DND-41 (cell line): ENCODE data around the gene MICAL2.

ENCODE experiments used
- EZH2 ChIP-seq: IDR thresholded peaks from 3 replicates; pipeline ENCODE4 v1.6.1; 2012; ENCODE audit warnings: borderline replicate concordance, low read depth, mild to moderate bottlenecking, moderate library complexity, low read length, inconsistent platforms; ENCODE audit not compliant: severe bottlenecking
- TF ChIP-seq, protein P1 (sequence below): IDR thresholded peaks from 2 replicates; pipeline ENCODE4 v1.5.1; 2012; ENCODE audit warnings: borderline replicate concordance, low read length, moderate library complexity, mild to moderate bottlenecking; ENCODE audit not compliant: poor library complexity, severe bottlenecking; ENCODE audit errors: extremely low read depth

DNA sequence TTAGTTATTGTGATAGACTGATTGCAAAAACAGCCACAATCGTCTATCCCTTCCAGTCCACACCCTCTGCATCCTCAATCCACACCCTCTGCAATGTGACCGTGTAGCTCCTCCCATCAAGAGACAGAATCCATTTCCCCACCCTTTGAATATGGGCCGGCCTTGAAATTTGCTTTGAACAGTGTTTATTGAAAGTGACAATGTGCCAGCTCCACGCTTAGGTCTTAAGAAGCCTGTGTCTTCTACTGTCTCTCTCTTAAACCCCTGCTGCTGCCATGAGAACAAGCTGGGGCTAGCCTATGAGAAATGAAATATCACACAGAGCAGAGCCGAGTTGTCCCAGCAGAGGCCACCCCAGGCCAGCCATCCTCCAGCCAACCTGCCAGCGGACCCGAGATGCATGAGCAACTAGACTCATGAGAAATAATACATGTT is 22.3 kb upstream of the MICAL2 start:
- TF ChIP-seq EZH2, result no peak
- TF ChIP-seq, protein P1, sequence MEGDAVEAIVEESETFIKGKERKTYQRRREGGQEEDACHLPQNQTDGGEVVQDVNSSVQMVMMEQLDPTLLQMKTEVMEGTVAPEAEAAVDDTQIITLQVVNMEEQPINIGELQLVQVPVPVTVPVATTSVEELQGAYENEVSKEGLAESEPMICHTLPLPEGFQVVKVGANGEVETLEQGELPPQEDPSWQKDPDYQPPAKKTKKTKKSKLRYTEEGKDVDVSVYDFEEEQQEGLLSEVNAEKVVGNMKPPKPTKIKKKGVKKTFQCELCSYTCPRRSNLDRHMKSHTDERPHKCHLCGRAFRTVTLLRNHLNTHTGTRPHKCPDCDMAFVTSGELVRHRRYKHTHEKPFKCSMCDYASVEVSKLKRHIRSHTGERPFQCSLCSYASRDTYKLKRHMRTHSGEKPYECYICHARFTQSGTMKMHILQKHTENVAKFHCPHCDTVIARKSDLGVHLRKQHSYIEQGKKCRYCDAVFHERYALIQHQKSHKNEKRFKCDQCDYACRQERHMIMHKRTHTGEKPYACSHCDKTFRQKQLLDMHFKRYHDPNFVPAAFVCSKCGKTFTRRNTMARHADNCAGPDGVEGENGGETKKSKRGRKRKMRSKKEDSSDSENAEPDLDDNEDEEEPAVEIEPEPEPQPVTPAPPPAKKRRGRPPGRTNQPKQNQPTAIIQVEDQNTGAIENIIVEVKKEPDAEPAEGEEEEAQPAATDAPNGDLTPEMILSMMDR, result peak; percentile 10
